Activated T-helper 17 cell treated with anti-CD3 and anti-CD28 coated beads, Interleukin-2, amount 50 U/mL, for 72 hours (primary cell): Measurements from ENCODE around the gene LCTL. TPM values are rescaled to one million over a fixed set of nuclear protein-coding genes. Genes with fewer than 3 reads are reported as not detected.
A peak's percentile ranks its signal among the peaks of the same experiment; 100 is the strongest.

ENCODE experiments used
- ATAC-seq: fragments of 150-1000 bp; cut with Tn5 transposase; replicated peaks from 2 replicates; pipeline ENCODE4 v1.10.0; 2021; ENCODE audit warnings: mild to moderate bottlenecking, moderate library complexity
- H3K27ac Mint-ChIP-seq: one replicate; pipeline ENCODE4 v1.8.0; 2022; ENCODE audit warnings: mixed read lengths
- H3K27me3 Mint-ChIP-seq: one replicate; pipeline ENCODE4 v1.8.0; 2022; ENCODE audit warnings: mixed read lengths
- H3K36me3 Mint-ChIP-seq: one replicate; pipeline ENCODE4 v1.8.0; 2022; ENCODE audit warnings: low read depth, mild to moderate bottlenecking, mixed read lengths
- H3K4me1 Mint-ChIP-seq: one replicate; pipeline ENCODE4 v1.8.0; 2022; ENCODE audit warnings: mixed read lengths
- H3K4me3 Mint-ChIP-seq: one replicate; pipeline ENCODE4 v1.8.0; 2022; ENCODE audit warnings: mild to moderate bottlenecking, mixed read lengths
- H3K9me3 Mint-ChIP-seq: one replicate; pipeline ENCODE4 v1.8.0; 2022; ENCODE audit warnings: mixed read lengths
- total RNA-seq, 2 donors: library from RNA; stranded (reverse); gene quantifications; one replicate each; pipeline ENCODE4 v1.2.3, GENCODE V29; 2022

The LCTL gene
- total RNA-seq, 2 donors from 2014 or later = not detected

- H3K4me1 Mint-ChIP-seq = no peaks in the 10 kb centered on the region
- no peak for ATAC-seq
- peak overlapping the region; percentile 78 for H3K27ac Mint-ChIP-seq
- no peaks in the 10 kb centered on the region for H3K9me3 Mint-ChIP-seq
- no peaks in the 10 kb centered on the region for H3K36me3 Mint-ChIP-seq
- no peaks in the 10 kb centered on the region for H3K27me3 Mint-ChIP-seq
- no peak overlapping the region for H3K4me3 Mint-ChIP-seq
Observed at GRCh38 chr15:66565141-66565641, 607 bp downstream of the LCTL start.

- Mint-ChIP-seq H3K4me1 (no peaks in the 10 kb centered on the region), H3K9me3 (no peaks in the 10 kb centered on the region), H3K4me3 (no peak overlapping the region), H3K36me3 (no peaks in the 10 kb centered on the region), H3K27me3 (no peaks in the 10 kb centered on the region), H3K27ac (peak overlapping the region; percentile 78)
- ATAC-seq = no peak
Observed at GRCh38 chr15:66564136-66565041, 1.4 kb downstream of the LCTL start.

- Mint-ChIP-seq H3K4me3 (no peak overlapping the region), H3K27ac (no peak overlapping the region), H3K36me3 (no peaks in the 10 kb centered on the region), H3K9me3 (no peaks in the 10 kb centered on the region), H3K27me3 (no peaks in the 10 kb centered on the region), H3K4me1 (no peaks in the 10 kb centered on the region)
- no peak for ATAC-seq
Observed at GRCh38 chr15:66563566-66564110, 2.2 kb downstream of the LCTL start.

- Mint-ChIP-seq H3K4me1 (no peaks in the 10 kb centered on the region), H3K27me3 (no peaks in the 10 kb centered on the region), H3K4me3 (no peak overlapping the region), H3K36me3 (no peaks in the 10 kb centered on the region), H3K27ac (no peak overlapping the region), H3K9me3 (no peaks in the 10 kb centered on the region)
- ATAC-seq = no peak
Observed at GRCh38 chr15:66563126-66563525, 2.7 kb downstream of the LCTL start.

- no peaks in the 10 kb centered on the region for H3K4me1 Mint-ChIP-seq
- H3K36me3 Mint-ChIP-seq = no peaks in the 10 kb centered on the region
- no peaks in the 10 kb centered on the region for H3K27me3 Mint-ChIP-seq
- ATAC-seq = no peak
- no peaks in the 10 kb centered on the region for H3K9me3 Mint-ChIP-seq
- H3K27ac Mint-ChIP-seq = no peak overlapping the region
- H3K4me3 Mint-ChIP-seq = no peak overlapping the region
Observed at GRCh38 chr15:66560856-66561525, 4.8 kb downstream of the LCTL start.

GRCh38 chr15:66558271-66558670, 7.5 kb downstream of the LCTL start:
- no peaks in the 10 kb centered on the region for H3K4me1 Mint-ChIP-seq
- H3K27ac Mint-ChIP-seq = no peak overlapping the region
- no peak for ATAC-seq
- no peaks in the 10 kb centered on the region for H3K27me3 Mint-ChIP-seq
- no peaks in the 10 kb centered on the region for H3K9me3 Mint-ChIP-seq
- no peaks in the 10 kb centered on the region for H3K36me3 Mint-ChIP-seq
- H3K4me3 Mint-ChIP-seq = no peak overlapping the region

- no peaks in the 10 kb centered on the region for H3K9me3 Mint-ChIP-seq
- no peak for ATAC-seq
Observed at GRCh38 chr15:66555685-66556084, 10.1 kb downstream of the LCTL start.

GRCh38 chr15:66545255-66545654, 20.5 kb downstream of the LCTL start:
- H3K4me1 Mint-ChIP-seq = no peaks in the 10 kb centered on the region
- no peak overlapping the region for H3K27ac Mint-ChIP-seq
- no peak overlapping the region for H3K4me3 Mint-ChIP-seq
- no peaks in the 10 kb centered on the region for H3K27me3 Mint-ChIP-seq
- no peaks in the 10 kb centered on the region for H3K9me3 Mint-ChIP-seq
- no peak for ATAC-seq
- peaks cover 56% of the 10 kb centered on the region for H3K36me3 Mint-ChIP-seq

More at GRCh38 chr15:66555685-66556084, 10.1 kb downstream of the LCTL start:
- H3K4me1 Mint-ChIP-seq = no peaks in the 10 kb centered on the region
- no peak overlapping the region for H3K27ac Mint-ChIP-seq
- H3K36me3 Mint-ChIP-seq = peaks cover 11% of the 10 kb centered on the region
- H3K4me3 Mint-ChIP-seq = no peak overlapping the region
- H3K27me3 Mint-ChIP-seq = no peaks in the 10 kb centered on the region

- H3K4me3 Mint-ChIP-seq = no peak overlapping the region
- H3K9me3 Mint-ChIP-seq = no peaks in the 10 kb centered on the region
- H3K4me1 Mint-ChIP-seq = no peaks in the 10 kb centered on the region
- no peak overlapping the region for H3K27ac Mint-ChIP-seq
- H3K27me3 Mint-ChIP-seq = no peaks in the 10 kb centered on the region
- no peak for ATAC-seq
- H3K36me3 Mint-ChIP-seq = peaks cover 63% of the 10 kb centered on the region
Observed at GRCh38 chr15:66542896-66543295, 22.9 kb downstream of the LCTL start.

GRCh38 chr15:66535056-66535455, 30.7 kb downstream of the LCTL start:
- ATAC-seq = no peak
- Mint-ChIP-seq H3K27me3 (no peaks in the 10 kb centered on the region), H3K4me3 (no peak overlapping the region), H3K9me3 (no peaks in the 10 kb centered on the region), H3K4me1 (no peaks in the 10 kb centered on the region), H3K36me3 (peaks cover 78% of the 10 kb centered on the region), H3K27ac (no peak overlapping the region)

GRCh38 chr15:66524838-66525237, 41.0 kb downstream of the LCTL start:
- Mint-ChIP-seq H3K4me1 (no peaks in the 10 kb centered on the region), H3K27ac (no peak overlapping the region), H3K36me3 (peaks cover 95% of the 10 kb centered on the region), H3K9me3 (no peaks in the 10 kb centered on the region), H3K4me3 (no peak overlapping the region), H3K27me3 (no peaks in the 10 kb centered on the region)
- no peak for ATAC-seq

- Mint-ChIP-seq H3K27ac (no peak overlapping the region), H3K27me3 (no peaks in the 10 kb centered on the region), H3K4me1 (no peaks in the 10 kb centered on the region), H3K9me3 (no peaks in the 10 kb centered on the region), H3K36me3 (peaks cover 89% of the 10 kb centered on the region), H3K4me3 (no peak overlapping the region)
- no peak for ATAC-seq
Observed at GRCh38 chr15:66523926-66524325, 41.9 kb downstream of the LCTL start.

GRCh38 chr15:66515901-66516322, 49.9 kb downstream of the LCTL start:
- no peaks in the 10 kb centered on the region for H3K27me3 Mint-ChIP-seq
- H3K9me3 Mint-ChIP-seq = no peaks in the 10 kb centered on the region
- H3K36me3 Mint-ChIP-seq = peaks cover 63% of the 10 kb centered on the region
- peaks cover 4% of the 10 kb centered on the region for H3K4me1 Mint-ChIP-seq
- no peak overlapping the region for H3K4me3 Mint-ChIP-seq
- ATAC-seq = no peak
- H3K27ac Mint-ChIP-seq = no peak overlapping the region

- Mint-ChIP-seq H3K27ac (no peak overlapping the region), H3K36me3 (peaks cover 54% of the 10 kb centered on the region), H3K27me3 (no peaks in the 10 kb centered on the region), H3K4me3 (no peak overlapping the region), H3K4me1 (peaks cover 4% of the 10 kb centered on the region), H3K9me3 (no peaks in the 10 kb centered on the region)
- ATAC-seq = no peak
Observed at GRCh38 chr15:66514586-66514985, 51.2 kb downstream of the LCTL start.
